Vagina (tissue), 2 donors: ENCODE measurements around the gene SPATA22. TPM values are rescaled to one million over a fixed set of nuclear protein-coding genes. Genes with fewer than 3 reads are reported as not detected.

ENCODE experiments used
- DNase-seq, 2 donors: peaks; one replicate each; pipeline ENCODE4 v3.0.0-alpha.2; 2017; ENCODE audit errors: extremely low spot score in 2 of 2
- H3K27ac ChIP-seq: fragments of 200-600 bp; sonication (generic); one replicate; pipeline ENCODE4 v1.5.1; 2019
- H3K27me3 ChIP-seq: fragments of 200-600 bp; sonication (generic); one replicate; pipeline ENCODE4 v1.5.1; 2019
- H3K36me3 ChIP-seq, 2 donors: fragments of 200-600 bp; sonication (generic); one replicate each; pipeline ENCODE4 v1.5.1; 2017 to 2019
- H3K4me1 ChIP-seq: fragments of 200-600 bp; sonication (generic); one replicate; pipeline ENCODE4 v1.5.1; 2019
- H3K4me3 ChIP-seq, 2 donors: fragments of 200-600 bp; sonication (generic); 1 replicate in 1 of 2; 2 replicates in 1 of 2; pipeline ENCODE4 v1.5.1; 2016 to 2019
- H3K9me3 ChIP-seq: fragments of 200-600 bp; sonication (generic); one replicate; pipeline ENCODE4 v1.5.1; 2019
- CTCF ChIP-seq, 3 experiments: fragments of 450-650 bp in 2 of 3; fragments of 200-600 bp in 1 of 3; sonication (generic) in 1 of 3; IDR thresholded peaks; one replicate each; pipeline ENCODE4 v1.5.1; 2017 to 2019; ENCODE audit warnings: antibody characterized with exemption in 3 of 3, mild to moderate bottlenecking in 2 of 3, moderate library complexity in 2 of 3
- POLR2A ChIP-seq, 2 donors: fragments of 450-650 bp; IDR thresholded peaks; one replicate each; pipeline ENCODE4 v1.6.1; 2017; ENCODE audit warnings: antibody characterized with exemption in 2 of 2, mild to moderate bottlenecking in 2 of 2, moderate library complexity in 2 of 2
- POLR2AphosphoS5 ChIP-seq, 2 donors: sonication (generic); formaldehyde crosslinking; IDR thresholded peaks; one replicate each; pipeline ENCODE4 v1.9.0; 2017; ENCODE audit warnings: antibody characterized with exemption in 2 of 2, mild to moderate bottlenecking in 2 of 2, low read depth in 1 of 2; ENCODE audit not compliant: insufficient read depth in 1 of 2
- intact Hi-C: fragments of 100-400 bp; cut with DNase I; formaldehyde crosslinking; loops from one replicate; pipeline ENCODE4 v1.15.1; 2023
- total RNA-seq: library from RNA; depleted of rRNA; stranded (reverse); fragments of >200 nt; gene quantifications from one replicate; pipeline ENCODE4 v1.2.3, GENCODE V29; 2016

SPATA22 gene
- total RNA-seq, 1 donor from 2014 or later = not detected

GRCh38 chr17:3512505-3513171 lies 41.0 kb upstream of the SPATA22 start:
- no peak for DNase-seq
- H3K36me3 ChIP-seq = no peaks in the 10 kb centered on the region
- H3K9me3 ChIP-seq = no peaks in the 10 kb centered on the region
- no peak overlapping the region for H3K4me3 ChIP-seq
- H3K4me1 ChIP-seq = peaks cover 11% of the 10 kb centered on the region
- intact Hi-C loops = no loop called here
- peak overlapping the region; percentile 78 for H3K27ac ChIP-seq
- no peak for TF ChIP-seq POLR2A (IDR thresholded peaks at IDR 0.05)
- TF ChIP-seq POLR2AphosphoS5 (IDR thresholded peaks at IDR 0.05; ENCODE audit: insufficient read depth in 1 of 2, low read depth in 1 of 2) = peak; percentile 54 to 57
- TF ChIP-seq CTCF (IDR thresholded peaks at IDR 0.05) = no peak
- no peaks in the 10 kb centered on the region for H3K27me3 ChIP-seq

GRCh38 chr17:3511852-3512504 lies 40.4 kb upstream of the SPATA22 start:
- Histone ChIP-seq H3K27me3 (no peaks in the 10 kb centered on the region), H3K4me3 (no peak overlapping the region), H3K4me1 (peaks cover 11% of the 10 kb centered on the region), H3K9me3 (no peaks in the 10 kb centered on the region), H3K36me3 (no peaks in the 10 kb centered on the region), H3K27ac (peak overlapping the region; percentile 78)
- TF ChIP-seq POLR2A (IDR thresholded peaks at IDR 0.05) (no peak), POLR2AphosphoS5 (IDR thresholded peaks at IDR 0.05; ENCODE audit: insufficient read depth in 1 of 2, low read depth in 1 of 2) (no peak), CTCF (IDR thresholded peaks at IDR 0.05) (no peak)
- no peak for DNase-seq
- intact Hi-C loops = no loop called here

- Histone ChIP-seq H3K4me1 (peaks cover 11% of the 10 kb centered on the region), H3K27me3 (no peaks in the 10 kb centered on the region), H3K27ac (no peak overlapping the region), H3K4me3 (no peak overlapping the region), H3K9me3 (no peaks in the 10 kb centered on the region), H3K36me3 (no peaks in the 10 kb centered on the region)
- intact Hi-C loops = no loop called here
- TF ChIP-seq CTCF (IDR thresholded peaks at IDR 0.05) (no peak), POLR2AphosphoS5 (IDR thresholded peaks at IDR 0.05; ENCODE audit: insufficient read depth in 1 of 2, low read depth in 1 of 2) (no peak), POLR2A (IDR thresholded peaks at IDR 0.05) (no peak)
- no peak for DNase-seq
Measured at GRCh38 chr17:3510090-3510489, 38.5 kb upstream of the SPATA22 start.

GRCh38 chr17:3507869-3508268 lies 36.2 kb upstream of the SPATA22 start:
- no peaks in the 10 kb centered on the region for H3K36me3 ChIP-seq
- H3K4me3 ChIP-seq = no peak overlapping the region
- H3K27ac ChIP-seq = no peak overlapping the region
- DNase-seq = no peak
- peaks cover 3% of the 10 kb centered on the region for H3K4me1 ChIP-seq
- no peaks in the 10 kb centered on the region for H3K27me3 ChIP-seq
- TF ChIP-seq POLR2AphosphoS5 (IDR thresholded peaks at IDR 0.05; ENCODE audit: insufficient read depth in 1 of 2, low read depth in 1 of 2) (no peak), CTCF (IDR thresholded peaks at IDR 0.05) (no peak), POLR2A (IDR thresholded peaks at IDR 0.05) (no peak)
- intact Hi-C loops = no loop called here
- no peaks in the 10 kb centered on the region for H3K9me3 ChIP-seq

GRCh38 chr17:3507071-3507470 lies 35.5 kb upstream of the SPATA22 start:
- H3K27ac ChIP-seq = no peak overlapping the region
- no peak for TF ChIP-seq CTCF (IDR thresholded peaks at IDR 0.05)
- TF ChIP-seq POLR2AphosphoS5 (IDR thresholded peaks at IDR 0.05; ENCODE audit: insufficient read depth in 1 of 2, low read depth in 1 of 2) = no peak
- no peak for TF ChIP-seq POLR2A (IDR thresholded peaks at IDR 0.05)
- no peaks in the 10 kb centered on the region for H3K27me3 ChIP-seq

More at GRCh38 chr17:3507071-3507470, 35.5 kb upstream of the SPATA22 start:
- Histone ChIP-seq H3K36me3 (no peaks in the 10 kb centered on the region), H3K4me1 (no peaks in the 10 kb centered on the region), H3K9me3 (no peaks in the 10 kb centered on the region), H3K4me3 (no peak overlapping the region)
- intact Hi-C loops = no loop called here
- DNase-seq = no peak
